ENCODE data around the gene LELP1.

DNA sequence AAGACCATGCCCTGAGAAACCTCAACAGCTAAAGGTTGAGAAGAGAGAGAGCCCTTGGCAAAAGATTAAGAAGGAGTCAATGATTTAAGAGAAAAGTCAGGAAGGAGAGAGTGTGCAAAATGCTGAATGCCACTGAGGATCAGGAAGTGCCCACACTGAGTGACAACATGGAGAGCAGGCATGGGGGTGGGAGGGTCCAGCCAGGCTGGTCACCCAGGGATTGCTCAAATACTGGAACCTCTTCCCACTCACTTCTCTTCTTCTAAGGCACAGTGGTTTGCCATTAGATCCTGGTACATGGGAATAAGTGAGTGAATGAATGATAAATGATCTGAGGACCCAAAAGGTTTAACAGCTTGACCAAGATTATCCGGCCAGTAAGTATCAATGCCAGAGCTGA, 25.3 kb downstream of the LELP1 start:
- TF ChIP-seq CTCF (IDR thresholded peaks at IDR 0.05) = no peak
- no peak for TF ChIP-seq ZFX (IDR thresholded peaks at IDR 0.05; ENCODE audit: borderline replicate concordance)

Measured in 22Rv1 (cell line).